Right atrium auricular region (tissue), 2 donors: ENCODE data around the gene PLA2G6. TPM values are rescaled to one million over a fixed set of nuclear protein-coding genes. Genes with fewer than 3 reads are reported as not detected.

Experiments used
- DNase-seq: peaks from one replicate; pipeline ENCODE4 v3.0.0-alpha.2; 2019; ENCODE audit warnings: low spot score
- H3K27ac ChIP-seq, 2 donors: fragments of 200-600 bp; sonication (generic); 1 replicate in 1 of 2; 2 replicates in 1 of 2; pipeline ENCODE4 v1.5.1; 2016 to 2019
- H3K27me3 ChIP-seq, 2 donors: fragments of 200-600 bp; sonication (generic); one replicate each; pipeline versions ENCODE4 v1.5.1 to v1.6.0; 2017 to 2019
- H3K36me3 ChIP-seq: fragments of 200-600 bp; sonication (generic); one replicate; pipeline ENCODE4 v1.5.1; 2016
- H3K4me1 ChIP-seq, 2 donors: fragments of 200-600 bp; sonication (generic); one replicate each; pipeline versions ENCODE4 v1.5.1 to v1.6.0; 2017 to 2019
- H3K4me3 ChIP-seq, 2 donors: fragments of 200-600 bp; sonication (generic); 1 replicate in 1 of 2; 2 replicates in 1 of 2; pipeline ENCODE4 v1.5.1; 2017 to 2019; ENCODE audit warnings: mild to moderate bottlenecking in 1 of 2, moderate library complexity in 1 of 2
- H3K9me3 ChIP-seq, 2 donors: fragments of 200-600 bp; sonication (generic); one replicate each; pipeline ENCODE4 v1.5.1; 2019
- total RNA-seq, 2 donors: library from RNA; depleted of rRNA; stranded (reverse); fragments of >200 nt; gene quantifications; one replicate each; pipeline ENCODE4 v1.1.0, GENCODE V29; 2016
- TF ChIP-seq, protein P1 (sequence below), 2 donors: fragments of 200-600 bp; sonication (generic); IDR thresholded peaks; one replicate each; pipeline ENCODE4 v1.5.1; 2019; ENCODE audit warnings: antibody characterized with exemption in 2 of 2

PLA2G6 gene
- 10 to 100 TPM in 1 of 2 donors, 1 to 10 TPM in 1; 9.0 to 15.6 TPM for total RNA-seq

- no peaks in the 10 kb centered on the region for H3K27me3 ChIP-seq
- TF ChIP-seq, protein P1, sequence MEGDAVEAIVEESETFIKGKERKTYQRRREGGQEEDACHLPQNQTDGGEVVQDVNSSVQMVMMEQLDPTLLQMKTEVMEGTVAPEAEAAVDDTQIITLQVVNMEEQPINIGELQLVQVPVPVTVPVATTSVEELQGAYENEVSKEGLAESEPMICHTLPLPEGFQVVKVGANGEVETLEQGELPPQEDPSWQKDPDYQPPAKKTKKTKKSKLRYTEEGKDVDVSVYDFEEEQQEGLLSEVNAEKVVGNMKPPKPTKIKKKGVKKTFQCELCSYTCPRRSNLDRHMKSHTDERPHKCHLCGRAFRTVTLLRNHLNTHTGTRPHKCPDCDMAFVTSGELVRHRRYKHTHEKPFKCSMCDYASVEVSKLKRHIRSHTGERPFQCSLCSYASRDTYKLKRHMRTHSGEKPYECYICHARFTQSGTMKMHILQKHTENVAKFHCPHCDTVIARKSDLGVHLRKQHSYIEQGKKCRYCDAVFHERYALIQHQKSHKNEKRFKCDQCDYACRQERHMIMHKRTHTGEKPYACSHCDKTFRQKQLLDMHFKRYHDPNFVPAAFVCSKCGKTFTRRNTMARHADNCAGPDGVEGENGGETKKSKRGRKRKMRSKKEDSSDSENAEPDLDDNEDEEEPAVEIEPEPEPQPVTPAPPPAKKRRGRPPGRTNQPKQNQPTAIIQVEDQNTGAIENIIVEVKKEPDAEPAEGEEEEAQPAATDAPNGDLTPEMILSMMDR (IDR thresholded peaks at IDR 0.05), result no peak
- peak; percentile 100 for DNase-seq
- no peaks in the 10 kb centered on the region for H3K36me3 ChIP-seq
- no peaks in the 10 kb centered on the region for H3K9me3 ChIP-seq
- peak within 1 kb of the TSS; percentile 83 to 97 for H3K27ac ChIP-seq
- H3K4me3 ChIP-seq, result peak within 1 kb of the TSS; percentile 41 to 65
- H3K4me1 ChIP-seq, result peaks cover 0 to 29% of the 10 kb centered on the region in 2 donors
Measured at GRCh38 chr22:38181453-38182200, at the start of gene PLA2G6. Gene PLA2G6, minus strand, starts transcription at chr22:38181830. Its CDS starts 12,404 bp downstream, at chr22:38169426.

DNA sequence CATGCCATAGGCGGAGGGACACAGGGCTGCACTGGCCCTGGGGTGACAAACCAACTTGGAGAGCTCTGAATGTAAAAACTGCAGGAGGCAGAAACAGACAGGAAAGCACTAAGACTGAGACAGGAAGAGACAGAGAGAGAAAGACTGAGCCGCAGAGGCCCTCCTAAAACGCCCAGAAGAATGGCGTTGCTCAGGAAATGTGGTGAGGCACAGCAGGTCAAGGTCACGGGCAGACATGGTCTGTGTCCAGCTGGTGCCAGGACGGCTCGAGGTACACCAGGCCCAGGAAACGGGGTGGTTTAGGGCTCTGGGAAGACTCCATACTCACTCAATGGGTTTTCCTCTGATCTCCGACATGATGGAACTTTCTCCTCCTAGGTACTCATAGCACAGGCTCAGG lies 49.3 kb upstream of the PLA2G6 start:
- Histone ChIP-seq H3K4me3 (no peak overlapping the region), H3K9me3 (no peaks in the 10 kb centered on the region), H3K36me3 (peaks cover 75% of the 10 kb centered on the region), H3K27ac (peak overlapping the region; percentile 37 to 77), H3K27me3 (no peaks in the 10 kb centered on the region), H3K4me1 (peaks cover 0 to 61% of the 10 kb centered on the region in 2 donors)
- no peak for DNase-seq
- TF ChIP-seq, protein P1 (IDR thresholded peaks at IDR 0.05), result no peak

- Histone ChIP-seq H3K27me3 (no peaks in the 10 kb centered on the region), H3K36me3 (peaks cover 74% of the 10 kb centered on the region), H3K27ac (peak overlapping the region; percentile 37 to 77), H3K4me3 (no peak overlapping the region), H3K9me3 (no peaks in the 10 kb centered on the region), H3K4me1 (peaks cover 0 to 60% of the 10 kb centered on the region in 2 donors)
- TF ChIP-seq, protein P1 (IDR thresholded peaks at IDR 0.05), result peak in 1 of 2 donors; percentile 59
- DNase-seq, result no peak
Measured at GRCh38 chr22:38230108-38230825, 48.6 kb upstream of the PLA2G6 start.

- H3K9me3 ChIP-seq, result no peaks in the 10 kb centered on the region
- H3K4me1 ChIP-seq, result peaks cover 0 to 51% of the 10 kb centered on the region in 2 donors
- TF ChIP-seq, protein P1 (IDR thresholded peaks at IDR 0.05), result no peak
- H3K36me3 ChIP-seq, result peaks cover 78% of the 10 kb centered on the region
- H3K27me3 ChIP-seq, result no peaks in the 10 kb centered on the region
- no peak overlapping the region for H3K4me3 ChIP-seq
- peak overlapping the region; percentile 72 to 87 for H3K27ac ChIP-seq
- DNase-seq, result peak; percentile 85
Measured at GRCh38 chr22:38228873-38229740, 47.5 kb upstream of the PLA2G6 start.

GRCh38 chr22:38228326-38228872 lies 46.8 kb upstream of the PLA2G6 start:
- DNase-seq, result no peak
- Histone ChIP-seq H3K27ac (peak overlapping the region; percentile 72 to 87), H3K4me1 (peaks cover 0 to 44% of the 10 kb centered on the region in 2 donors), H3K9me3 (no peaks in the 10 kb centered on the region), H3K4me3 (no peak overlapping the region), H3K36me3 (peaks cover 81% of the 10 kb centered on the region), H3K27me3 (no peaks in the 10 kb centered on the region)
- TF ChIP-seq, protein P1 (IDR thresholded peaks at IDR 0.05), result no peak
